ENCODE measurements around the gene PRDM10.
"Not testable (repeated sequence)": the region's sequence is repeated elsewhere in the genome, so short reads cannot be mapped to it uniquely, and the experiment has no call there.

The PRDM10 gene

DNA sequence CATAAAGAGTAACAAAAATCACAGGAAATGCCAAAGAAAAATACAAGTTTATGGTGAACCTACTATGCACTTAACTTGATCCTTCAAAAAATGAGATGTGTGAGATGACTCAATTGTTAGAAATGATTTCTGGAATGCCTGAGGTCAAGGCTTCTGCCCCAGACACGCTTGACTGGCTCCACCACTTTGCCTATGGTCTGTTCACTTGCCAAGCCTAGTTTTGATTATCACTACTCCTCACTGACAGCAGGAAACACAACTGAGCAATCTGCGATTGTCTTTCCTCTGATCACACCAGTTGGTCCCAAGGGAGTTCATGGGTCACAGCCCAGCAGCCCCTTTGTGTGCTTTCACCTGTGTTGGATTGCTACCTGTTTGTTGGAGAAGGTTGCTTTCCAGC is 20.6 kb upstream of the PRDM10 start:
- no peak overlapping the region for H3K4me3 ChIP-seq (ENCODE audit: low read depth, low read length)
- no peak for DNase-seq (ENCODE audit: low read depth)
- TF ChIP-seq, protein P1, sequence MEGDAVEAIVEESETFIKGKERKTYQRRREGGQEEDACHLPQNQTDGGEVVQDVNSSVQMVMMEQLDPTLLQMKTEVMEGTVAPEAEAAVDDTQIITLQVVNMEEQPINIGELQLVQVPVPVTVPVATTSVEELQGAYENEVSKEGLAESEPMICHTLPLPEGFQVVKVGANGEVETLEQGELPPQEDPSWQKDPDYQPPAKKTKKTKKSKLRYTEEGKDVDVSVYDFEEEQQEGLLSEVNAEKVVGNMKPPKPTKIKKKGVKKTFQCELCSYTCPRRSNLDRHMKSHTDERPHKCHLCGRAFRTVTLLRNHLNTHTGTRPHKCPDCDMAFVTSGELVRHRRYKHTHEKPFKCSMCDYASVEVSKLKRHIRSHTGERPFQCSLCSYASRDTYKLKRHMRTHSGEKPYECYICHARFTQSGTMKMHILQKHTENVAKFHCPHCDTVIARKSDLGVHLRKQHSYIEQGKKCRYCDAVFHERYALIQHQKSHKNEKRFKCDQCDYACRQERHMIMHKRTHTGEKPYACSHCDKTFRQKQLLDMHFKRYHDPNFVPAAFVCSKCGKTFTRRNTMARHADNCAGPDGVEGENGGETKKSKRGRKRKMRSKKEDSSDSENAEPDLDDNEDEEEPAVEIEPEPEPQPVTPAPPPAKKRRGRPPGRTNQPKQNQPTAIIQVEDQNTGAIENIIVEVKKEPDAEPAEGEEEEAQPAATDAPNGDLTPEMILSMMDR (IDR thresholded peaks at IDR 0.05; ENCODE audit: low read depth, low read length): no peak
- TF ChIP-seq, protein P2, sequence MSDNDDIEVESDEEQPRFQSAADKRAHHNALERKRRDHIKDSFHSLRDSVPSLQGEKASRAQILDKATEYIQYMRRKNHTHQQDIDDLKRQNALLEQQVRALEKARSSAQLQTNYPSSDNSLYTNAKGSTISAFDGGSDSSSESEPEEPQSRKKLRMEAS (IDR thresholded peaks at IDR 0.05; ENCODE audit: low read depth, low read length): no peak
- no peak for TF ChIP-seq POLR2A (IDR thresholded peaks at IDR 0.05; ENCODE audit: extremely low read depth, insufficient read length)
- no peak for TF ChIP-seq MYC (IDR thresholded peaks at IDR 0.05; ENCODE audit: low read depth, low read length)

DNA sequence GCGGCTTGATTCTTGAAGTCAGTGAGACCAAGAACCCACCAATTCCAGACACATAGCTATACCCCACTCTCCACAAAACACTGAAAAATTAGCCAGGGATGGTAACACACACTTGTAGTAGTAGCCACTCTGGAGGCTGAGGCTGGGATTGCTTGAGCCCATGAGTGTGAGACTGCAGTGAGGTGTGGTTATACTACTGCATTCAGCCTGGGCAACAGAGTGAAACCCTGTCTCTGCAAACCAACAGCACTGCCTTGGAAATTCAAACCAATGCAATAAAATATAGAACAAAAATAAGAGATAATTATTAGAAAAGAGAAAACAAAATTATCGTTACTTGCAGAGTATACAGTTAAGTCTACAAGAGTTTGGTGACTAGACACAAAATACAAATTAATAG is 20.2 kb upstream of the PRDM10 start:
- TF ChIP-seq, protein P1 (IDR thresholded peaks at IDR 0.05; ENCODE audit: low read depth, low read length): no peak
- TF ChIP-seq, protein P2 (IDR thresholded peaks at IDR 0.05; ENCODE audit: low read depth, low read length): no peak
- TF ChIP-seq POLR2A (IDR thresholded peaks at IDR 0.05; ENCODE audit: extremely low read depth, insufficient read length) (no peak), MYC (IDR thresholded peaks at IDR 0.05; ENCODE audit: low read depth, low read length) (no peak)
- DNase-seq (ENCODE audit: low read depth): no peak
- H3K4me3 ChIP-seq (ENCODE audit: low read depth, low read length): no peak overlapping the region

DNA sequence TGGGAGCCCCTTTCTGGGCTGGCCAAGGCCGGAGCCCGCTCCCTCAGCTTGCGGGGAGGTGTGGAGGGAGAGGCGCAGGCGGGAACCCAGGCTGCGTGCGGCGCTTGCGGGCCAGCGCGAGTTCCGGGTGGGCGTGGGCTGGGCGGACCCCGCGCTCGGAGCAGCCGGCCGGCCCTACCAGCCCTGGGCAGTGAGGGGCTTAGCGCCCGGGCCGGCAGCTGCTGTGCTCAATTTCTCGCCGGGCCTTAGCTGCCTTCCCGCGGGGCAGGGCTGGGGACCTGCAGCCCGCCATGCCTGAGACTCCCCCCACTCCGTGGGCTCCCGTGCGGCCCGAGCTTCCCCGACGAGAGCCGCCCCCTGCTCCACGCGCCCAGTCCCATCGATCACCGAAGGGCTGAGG is 19.0 kb upstream of the PRDM10 start:
- not testable (repeated sequence) for H3K4me3 ChIP-seq (ENCODE audit: low read depth, low read length); DNase-seq (ENCODE audit: low read depth)

DNA sequence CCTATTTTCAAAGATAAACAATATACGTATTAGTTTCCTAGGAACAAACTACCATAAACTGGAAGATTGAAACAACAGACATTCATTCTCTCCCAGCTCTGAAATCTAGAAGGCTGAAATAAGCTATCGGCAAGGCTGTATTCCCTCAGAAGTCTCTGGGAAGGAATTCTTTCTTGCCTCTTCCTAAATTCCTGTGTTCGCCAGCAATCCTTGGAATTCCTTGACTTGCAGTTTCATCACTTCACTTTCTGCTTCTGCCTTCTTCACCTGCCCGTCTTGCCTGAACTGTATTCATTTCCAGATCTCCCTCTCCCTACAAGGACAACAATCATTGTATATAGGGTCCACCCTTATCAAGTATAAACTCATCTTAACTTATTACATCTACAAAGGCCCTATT is 17.7 kb upstream of the PRDM10 start:
- no peak for DNase-seq (ENCODE audit: low read depth)
- no peak overlapping the region for H3K4me3 ChIP-seq (ENCODE audit: low read depth, low read length)
- TF ChIP-seq POLR2A (IDR thresholded peaks at IDR 0.05; ENCODE audit: extremely low read depth, insufficient read length) (no peak), MYC (IDR thresholded peaks at IDR 0.05; ENCODE audit: low read depth, low read length) (no peak)
- TF ChIP-seq, protein P2 (IDR thresholded peaks at IDR 0.05; ENCODE audit: low read depth, low read length): no peak
- TF ChIP-seq, protein P1 (IDR thresholded peaks at IDR 0.05; ENCODE audit: low read depth, low read length): no peak

DNA sequence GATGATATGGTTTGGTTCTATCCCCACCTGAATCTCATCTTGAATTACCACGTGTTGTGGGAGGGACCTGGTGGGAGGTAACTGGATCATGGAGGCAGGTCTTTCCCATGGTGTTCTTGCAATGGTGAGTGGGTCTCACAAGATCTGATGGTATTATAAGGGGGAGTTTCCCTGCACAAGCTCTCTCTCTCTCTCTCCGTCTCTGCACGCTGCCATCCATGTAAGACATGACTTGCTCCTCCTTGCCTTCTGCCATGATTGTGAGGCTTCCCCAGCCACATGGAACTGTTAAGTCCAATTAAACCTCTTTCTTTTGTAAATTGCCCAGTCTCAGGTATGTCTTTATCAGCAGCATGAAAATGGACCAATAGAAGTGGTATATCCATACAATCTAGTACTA is 13.2 kb upstream of the PRDM10 start:
- not testable (repeated sequence) for DNase-seq (ENCODE audit: low read depth)

DNA sequence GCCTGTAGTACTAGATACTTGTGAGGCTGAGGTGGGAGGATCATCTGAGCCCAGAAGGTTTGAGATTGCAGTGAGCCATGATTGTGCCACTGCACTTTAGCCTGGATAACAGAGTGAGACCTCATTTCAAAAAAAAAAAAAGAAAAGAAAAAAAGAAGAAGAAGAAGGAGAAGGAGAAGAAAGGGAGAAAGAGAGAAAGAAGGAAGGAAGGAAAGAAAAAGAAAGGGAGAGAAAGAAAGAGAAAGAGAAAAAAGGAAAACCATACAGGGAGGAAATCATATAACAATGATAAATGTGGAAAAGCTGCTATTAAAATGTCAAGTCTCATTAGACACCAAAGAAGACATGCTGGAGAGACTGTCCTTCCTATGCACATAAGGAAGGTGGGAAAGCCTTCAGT is 5.7 kb upstream of the PRDM10 start:
- TF ChIP-seq MYC (IDR thresholded peaks at IDR 0.05; ENCODE audit: low read depth, low read length) (no peak), POLR2A (IDR thresholded peaks at IDR 0.05; ENCODE audit: extremely low read depth, insufficient read length) (no peak)
- TF ChIP-seq, protein P1 (IDR thresholded peaks at IDR 0.05; ENCODE audit: low read depth, low read length): no peak
- TF ChIP-seq, protein P2 (IDR thresholded peaks at IDR 0.05; ENCODE audit: low read depth, low read length): no peak
- H3K4me3 ChIP-seq (ENCODE audit: low read depth, low read length): no peak overlapping the region
- no peak for DNase-seq (ENCODE audit: low read depth)

More for the DNA sequence above, 13.2 kb upstream of the PRDM10 start:
- not testable (repeated sequence) for H3K4me3 ChIP-seq (ENCODE audit: low read depth, low read length)

DNA sequence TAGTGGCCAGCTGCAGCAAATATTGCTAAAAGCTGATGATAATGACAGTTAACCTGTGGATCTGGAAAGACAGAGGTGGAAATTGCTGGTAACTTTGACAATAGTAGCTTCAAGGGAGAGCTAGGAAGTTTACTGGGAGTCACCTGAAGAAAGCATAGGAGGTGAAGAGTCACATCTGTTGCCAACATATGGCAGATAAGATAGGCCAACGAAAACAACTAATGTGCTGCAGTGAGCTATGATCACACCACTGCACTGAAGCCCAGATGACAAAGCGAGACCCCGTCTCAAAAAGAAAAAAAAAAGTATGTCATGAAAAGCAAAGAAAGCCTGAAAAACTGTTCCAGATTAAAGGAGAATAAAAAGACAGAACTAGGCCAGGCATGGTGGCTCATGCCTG is 4.3 kb upstream of the PRDM10 start:
- no peak for TF ChIP-seq POLR2A (IDR thresholded peaks at IDR 0.05; ENCODE audit: extremely low read depth, insufficient read length)
- TF ChIP-seq, protein P2 (IDR thresholded peaks at IDR 0.05; ENCODE audit: low read depth, low read length): no peak
- TF ChIP-seq, protein P1 (IDR thresholded peaks at IDR 0.05; ENCODE audit: low read depth, low read length): no peak
- no peak for TF ChIP-seq MYC (IDR thresholded peaks at IDR 0.05; ENCODE audit: low read depth, low read length)
- H3K4me3 ChIP-seq (ENCODE audit: low read depth, low read length): no peak overlapping the region
- DNase-seq (ENCODE audit: low read depth): no peak

All from NB4 (cell line).